ENCODE data around the gene ALX4. TPM values are rescaled to one million over a fixed set of nuclear protein-coding genes. Genes with fewer than 3 reads are reported as not detected.

Gene ALX4
- total and polyA plus RNA-seq, 7 donors, result 0.04 to 0.23 (median 0.14) TPM; not detected in 1

GRCh38 chr11:44344921-44345320 is 35.0 kb upstream of the ALX4 start:
- no peak for TF ChIP-seq CTCF (IDR thresholded peaks at IDR 0.05)
- Histone ChIP-seq H3K36me3 (ENCODE audit: insufficient read depth in 1 of 2, low read depth in 1 of 2) (no peaks in the 10 kb centered on the region), H3K4me3 (no peak overlapping the region), H3K27me3 (ENCODE audit: insufficient read depth in 3 of 3, low read length in 2 of 3) (peaks cover 0 to 5% (median 4%) of the 10 kb centered on the region in 3 donors), H3K9me3 (no peaks in the 10 kb centered on the region), H3K4me1 (no peaks in the 10 kb centered on the region), H3K27ac (no peak overlapping the region)
- no peak for DNase-seq
- WGBS, 3 donors, result 59 to 73% (median 67%) methylated on average over 5 of the region's 5 CpGs
- intact Hi-C loops (cut with DNase I), result no loop called here
- ATAC-seq, result no peak

GRCh38 chr11:44344423-44344820 is 34.5 kb upstream of the ALX4 start:
- Histone ChIP-seq H3K27me3 (ENCODE audit: insufficient read depth in 3 of 3, low read length in 2 of 3) (peaks cover 0 to 5% (median 4%) of the 10 kb centered on the region in 3 donors), H3K4me1 (no peaks in the 10 kb centered on the region), H3K4me3 (no peak overlapping the region), H3K27ac (no peak overlapping the region), H3K9me3 (no peaks in the 10 kb centered on the region), H3K36me3 (ENCODE audit: insufficient read depth in 1 of 2, low read depth in 1 of 2) (no peaks in the 10 kb centered on the region)
- intact Hi-C loops (cut with DNase I), result no loop called here
- DNase-seq (no peak), ATAC-seq (no peak)
- 83 to 89% (median 87%) methylated on average over 7 of the region's 7 CpGs for WGBS, 3 donors
- no peak for TF ChIP-seq CTCF (IDR thresholded peaks at IDR 0.05)

- H3K36me3 ChIP-seq (ENCODE audit: insufficient read depth in 1 of 2, low read depth in 1 of 2), result no peaks in the 10 kb centered on the region
- WGBS, 3 donors, result 87 to 91% (median 87%) methylated on average over 5 of the region's 5 CpGs
- H3K4me1 ChIP-seq, result no peaks in the 10 kb centered on the region
- ATAC-seq, result no peak
- no peaks in the 10 kb centered on the region for H3K9me3 ChIP-seq
- TF ChIP-seq CTCF (IDR thresholded peaks at IDR 0.05), result no peak
- intact Hi-C loops (cut with DNase I), result no loop called here
- H3K27me3 ChIP-seq (ENCODE audit: insufficient read depth in 3 of 3, low read length in 2 of 3), result peaks cover 0 to 6% (median 5%) of the 10 kb centered on the region in 3 donors
- H3K4me3 ChIP-seq, result no peak overlapping the region
- no peak overlapping the region for H3K27ac ChIP-seq
- no peak for DNase-seq
Measured at GRCh38 chr11:44343778-44344422, 34.0 kb upstream of the ALX4 start.

- intact Hi-C loops (cut with DNase I), result no loop called here
- Histone ChIP-seq H3K27ac (no peak overlapping the region), H3K4me1 (no peaks in the 10 kb centered on the region), H3K9me3 (no peaks in the 10 kb centered on the region), H3K27me3 (ENCODE audit: insufficient read depth in 3 of 3, low read length in 2 of 3) (peaks cover 0 to 17% (median 7%) of the 10 kb centered on the region in 3 donors), H3K36me3 (ENCODE audit: insufficient read depth in 1 of 2, low read depth in 1 of 2) (no peaks in the 10 kb centered on the region), H3K4me3 (no peak overlapping the region)
- ATAC-seq (no peak), DNase-seq (no peak)
- no peak for TF ChIP-seq CTCF (IDR thresholded peaks at IDR 0.05)
- WGBS, 3 donors, result 87 to 95% (median 93%) methylated on average over 4 of the region's 4 CpGs
Measured at GRCh38 chr11:44342616-44343015, 32.7 kb upstream of the ALX4 start.

GRCh38 chr11:44340656-44341055 is 30.7 kb upstream of the ALX4 start:
- H3K27me3 ChIP-seq (ENCODE audit: insufficient read depth in 3 of 3, low read length in 2 of 3), result peaks cover 0 to 31% (median 5%) of the 10 kb centered on the region in 3 donors

More at GRCh38 chr11:44340656-44341055, 30.7 kb upstream of the ALX4 start:
- Histone ChIP-seq H3K36me3 (ENCODE audit: insufficient read depth in 1 of 2, low read depth in 1 of 2) (no peaks in the 10 kb centered on the region), H3K9me3 (no peaks in the 10 kb centered on the region), H3K4me3 (no peak overlapping the region), H3K4me1 (no peaks in the 10 kb centered on the region), H3K27ac (no peak overlapping the region)
- no peak for TF ChIP-seq CTCF (IDR thresholded peaks at IDR 0.05)
- intact Hi-C loops (cut with DNase I), result no loop called here
- no peak for ATAC-seq
- 96% methylated on average over 5 of the region's 5 CpGs for WGBS, 3 donors
- DNase-seq, result no peak
